PC-3 (cell line): ENCODE results near the gene RGS13. TPM values are rescaled to one million over a fixed set of nuclear protein-coding genes. Genes with fewer than 3 reads are reported as not detected.

Source experiments
- ATAC-seq: fragments of 200-7000 bp; cut with Tn5 transposase; 2 replicates; pipeline ENCODE4 v1.9.1; 2020; ENCODE audit warnings: mild to moderate bottlenecking, moderate library complexity
- BruUV-seq: library from RNA; stranded (reverse); fragments of 400-500 nt; replicated peaks from 2 replicates; lab custom pipeline; 2021; lab: Mats Ljungman, UMichigan
- CTCF ChIA-PET: fragments of 300-600 bp; sonication (Branson Sonifier 250); formaldehyde crosslinking; loops from one replicate; lab custom pipeline; 2022; ENCODE audit warnings: antibody characterized with exemption; lab: Charles Lee
- POLR2A ChIA-PET: fragments of 300-600 bp; sonication (Branson Sonifier 250); formaldehyde crosslinking; loops from one replicate; lab custom pipeline; 2022; ENCODE audit warnings: antibody characterized with exemption; ENCODE audit not compliant: unreplicated experiment; lab: Charles Lee
- DNase-seq: peaks from one replicate; pipeline ENCODE4 v3.0.0-alpha.2; 2015
- H2AFZ ChIP-seq: fragments of 300-600 bp; sonication (generic); 2 replicates; pipeline ENCODE4 v1.6.0; 2016; ENCODE audit warnings: antibody characterized with exemption, low read length
- H3F3A ChIP-seq: fragments of 300-600 bp; sonication (generic); one replicate; pipeline ENCODE4 v1.6.0; 2017; ENCODE audit warnings: antibody characterized with exemption, low read length, control low read depth, mild to moderate bottlenecking; ENCODE audit not compliant: unreplicated experiment
- H3K27ac ChIP-seq: fragments of 300-600 bp; sonication (generic); 2 replicates; pipeline ENCODE4 v1.5.1; 2016; ENCODE audit warnings: mild to moderate bottlenecking, low read length
- H3K27me3 ChIP-seq: fragments of 300-600 bp; sonication (generic); 2 replicates; pipeline ENCODE4 v1.6.1; 2016; ENCODE audit warnings: low read length, mixed read lengths
- H3K36me3 ChIP-seq: fragments of 300-600 bp; sonication (generic); 2 replicates; pipeline ENCODE4 v1.6.1; 2016; ENCODE audit warnings: low read depth, mixed run types, low read length, mixed read lengths
- H3K4me1 ChIP-seq: fragments of 300-600 bp; sonication (generic); 2 replicates; pipeline ENCODE4 v1.5.1; 2016; ENCODE audit warnings: low read length; ENCODE audit not compliant: insufficient read depth
- H3K4me2 ChIP-seq: fragments of 300-600 bp; sonication (generic); 2 replicates; pipeline ENCODE4 v1.6.0; 2016; ENCODE audit warnings: low read length
- H3K4me3 ChIP-seq: fragments of 300-600 bp; sonication (generic); 2 replicates; pipeline ENCODE4 v1.5.1; 2016; ENCODE audit warnings: mild to moderate bottlenecking, low read length, mixed read lengths
- H3K79me2 ChIP-seq: fragments of 300-600 bp; sonication (generic); 2 replicates; pipeline ENCODE4 v1.6.1; 2017; ENCODE audit warnings: low read length, mixed read lengths
- H3K9ac ChIP-seq: fragments of 300-600 bp; sonication (generic); 2 replicates; pipeline ENCODE4 v1.6.0; 2016; ENCODE audit warnings: mild to moderate bottlenecking, low read length
- H3K9me2 ChIP-seq: fragments of 300-600 bp; sonication (generic); replicated peaks from 2 replicates; pipeline ENCODE4 v1.6.1; 2016; ENCODE audit warnings: mixed run types, low read length, mixed read lengths
- H3K9me3 ChIP-seq: fragments of 300-600 bp; sonication (generic); 2 replicates; pipeline ENCODE4 v1.6.1; 2016; ENCODE audit warnings: low read length, mixed read lengths
- H4K20me1 ChIP-seq: fragments of 300-600 bp; sonication (generic); 2 replicates; pipeline ENCODE4 v1.6.1; 2016; ENCODE audit warnings: low read length, mixed read lengths
- CTCF ChIP-seq: fragments of 300-600 bp; sonication (generic); conservative IDR thresholded peaks from 2 replicates; pipeline ENCODE4 v1.5.1; 2017; ENCODE audit warnings: antibody characterized with exemption, low read depth, mild to moderate bottlenecking, low read length
- EZH2 ChIP-seq: fragments of 300-600 bp; sonication (generic); IDR thresholded peaks from one replicate; pipeline ENCODE4 v1.6.1; 2017; ENCODE audit warnings: antibody characterized with exemption, mild to moderate bottlenecking, low read length; ENCODE audit not compliant: unreplicated experiment
- EZH2phosphoT487 ChIP-seq: fragments of 300-600 bp; sonication (generic); IDR thresholded peaks from 2 replicates; pipeline ENCODE4 v1.6.1; 2018; ENCODE audit warnings: mild to moderate bottlenecking, antibody characterized with exemption, low read length, borderline replicate concordance
- intact Hi-C: fragments of 100-400 bp; cut with micrococcal nuclease; formaldehyde crosslinking; loops from 2 replicates; pipeline ENCODE4 v1.9.0; 2023
- total RNA-seq: library from RNA; depleted of rRNA; stranded (reverse); fragments of >200 nt; gene quantifications from 2 replicates; pipeline ENCODE4 v1.2.3, GENCODE V29; 2014

Gene RGS13
- total RNA-seq, 1 experiment from 2014 or later: 0.22 TPM

- Histone ChIP-seq H3K27ac (no peak overlapping the region), H3K36me3 (no peaks in the 10 kb centered on the region), H3K9me2 (no peaks in the 10 kb centered on the region), H2AFZ (no peak overlapping the region), H3K4me3 (no peak overlapping the region), H3K79me2 (no peaks in the 10 kb centered on the region), H3K9me3 (no peaks in the 10 kb centered on the region), H3K4me1 (peaks cover 23% of the 10 kb centered on the region), H4K20me1 (no peaks in the 10 kb centered on the region), H3K9ac (no peak overlapping the region), H3F3A (no peaks in the 10 kb centered on the region), H3K4me2 (no peak overlapping the region), H3K27me3 (no peaks in the 10 kb centered on the region)
- no peak for ATAC-seq
- CTCF ChIA-PET: no interaction called here
- intact Hi-C loops: no loop called here
- BruUV-seq: no TSS peak
- POLR2A ChIA-PET: no interaction called here
- TF ChIP-seq EZH2phosphoT487: no peak
- TF ChIP-seq CTCF: no peak
- no peak for DNase-seq
Observed at GRCh38 chr1:192629612-192630011, 6.3 kb upstream of the RGS13 start.

GRCh38 chr1:192630521-192631287 lies 5.2 kb upstream of the RGS13 start:
- Histone ChIP-seq H3K27me3 (no peaks in the 10 kb centered on the region), H3K9ac (peak overlapping the region; percentile 43), H4K20me1 (no peaks in the 10 kb centered on the region), H3K36me3 (no peaks in the 10 kb centered on the region), H3K4me2 (peak overlapping the region; percentile 8), H3K4me3 (no peak overlapping the region), H3K9me2 (no peaks in the 10 kb centered on the region), H2AFZ (peak overlapping the region; percentile 35), H3F3A (no peaks in the 10 kb centered on the region), H3K4me1 (peaks cover 23% of the 10 kb centered on the region), H3K9me3 (no peaks in the 10 kb centered on the region), H3K27ac (peak overlapping the region; percentile 74), H3K79me2 (no peaks in the 10 kb centered on the region)
- BruUV-seq: no TSS peak
- CTCF ChIA-PET: no interaction called here
- DNase-seq: peak; percentile 7
- no peak for TF ChIP-seq EZH2phosphoT487
- no peak for TF ChIP-seq CTCF
- no peak for TF ChIP-seq EZH2
- POLR2A ChIA-PET: interaction anchor here (0.6 kb wide), 1 partner anchor 70 kb away, joined by 4 read pairs; no protein-coding TSS in a partner anchor
- intact Hi-C loops: no loop called here
- peak; percentile 29; the same call in 1 of the 2 replicates for ATAC-seq

- H3K4me1 ChIP-seq: peaks cover 23% of the 10 kb centered on the region
- H3K27me3 ChIP-seq: no peaks in the 10 kb centered on the region
- H3K27ac ChIP-seq: peak overlapping the region; percentile 74
- H4K20me1 ChIP-seq: no peaks in the 10 kb centered on the region
- H3K4me3 ChIP-seq: no peak overlapping the region
- DNase-seq (peak; percentile 25), ATAC-seq (peak; percentile 64)
- no peaks in the 10 kb centered on the region for H3K79me2 ChIP-seq
- CTCF ChIA-PET: no interaction called here
- intact Hi-C loops: no loop called here
- POLR2A ChIA-PET: interaction anchor here (0.6 kb wide), 1 partner anchor 69 kb away, joined by 4 read pairs; no protein-coding TSS in a partner anchor
- no peaks in the 10 kb centered on the region for H3F3A ChIP-seq
- H3K4me2 ChIP-seq: peak overlapping the region; percentile 8
- TF ChIP-seq CTCF (no peak), EZH2phosphoT487 (no peak), EZH2 (no peak)
- BruUV-seq: no TSS peak
- no peak overlapping the region for H2AFZ ChIP-seq
- H3K9ac ChIP-seq: peak overlapping the region; percentile 43; the same call in 1 of the 2 replicates
- H3K9me3 ChIP-seq: no peaks in the 10 kb centered on the region
- H3K36me3 ChIP-seq: no peaks in the 10 kb centered on the region
- H3K9me2 ChIP-seq: no peaks in the 10 kb centered on the region
Observed at GRCh38 chr1:192631749-192632148, 4.2 kb upstream of the RGS13 start.
